ENCODE results near the gene PSMD7. TPM values are rescaled to one million over a fixed set of nuclear protein-coding genes. Genes with fewer than 3 reads are reported as not detected.

PSMD7 gene
- polyA plus RNA-seq, 1 donor = 80.9 TPM

DNA sequence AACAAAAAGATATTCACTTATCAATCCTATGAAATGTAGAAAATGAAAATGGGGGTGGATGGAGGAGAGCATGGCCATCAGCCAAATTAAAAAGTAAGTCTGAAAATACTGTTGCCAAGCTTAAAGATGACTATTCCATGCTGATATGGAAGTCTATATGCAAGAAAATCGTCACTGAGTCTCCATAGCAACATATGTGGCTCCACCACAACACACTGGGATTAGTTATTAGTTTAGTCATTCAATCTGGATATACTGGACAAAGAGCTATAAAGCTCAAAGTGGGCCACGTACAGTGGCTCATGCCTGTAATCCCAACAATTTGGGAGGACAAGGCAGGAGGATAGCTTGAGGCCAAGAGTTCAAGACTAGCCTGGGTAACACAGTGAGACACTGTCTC is 24.7 kb upstream of the PSMD7 start:
- WGBS (ENCODE audit: insufficient coverage, low lambda C conversion rate) = no CpG with 5 or more reads among the region's 2 CpGs
- DNase-seq = no peak

DNA sequence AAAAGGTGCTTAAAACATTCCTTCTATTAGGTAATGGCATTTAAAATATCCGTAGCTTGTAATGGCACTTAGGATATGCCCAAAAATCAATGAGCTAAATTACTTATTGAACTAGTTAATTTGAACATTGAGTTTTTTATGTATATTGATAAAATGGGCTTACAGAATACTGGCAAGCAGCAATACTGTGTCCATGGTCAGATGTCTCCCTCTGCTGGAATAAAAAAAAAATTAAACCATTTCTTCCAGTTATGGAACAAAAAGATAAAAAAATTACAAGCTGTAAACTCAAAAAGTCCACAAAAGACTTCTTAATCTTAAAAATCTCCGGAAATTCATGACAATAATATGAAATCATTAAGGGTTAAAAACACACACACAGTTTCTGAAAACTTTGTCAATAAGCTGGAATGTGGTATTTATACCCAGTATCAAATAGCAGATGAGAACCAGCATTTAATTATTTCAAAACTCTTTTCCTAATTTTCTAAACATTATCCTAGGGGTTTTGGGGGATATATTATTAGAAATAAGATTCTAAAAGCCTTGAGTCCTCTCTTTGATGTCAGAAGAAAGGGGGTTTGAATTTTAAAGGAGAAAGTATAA is 21.5 kb upstream of the PSMD7 start:
- DNase-seq = no peak
- no peaks in the 10 kb centered on the region for H3K4me1 ChIP-seq (ENCODE audit: control insufficient read depth, insufficient read depth, low read length)
- H3K27ac ChIP-seq (ENCODE audit: low read length) = no peak overlapping the region
- peaks cover 2% of the 10 kb centered on the region for H3K27me3 ChIP-seq (ENCODE audit: control insufficient read depth, insufficient read depth, low read length)
- no peaks in the 10 kb centered on the region for H3K36me3 ChIP-seq (ENCODE audit: control insufficient read depth, insufficient read depth, low read length)
- H3K4me3 ChIP-seq (ENCODE audit: low read length) = no peak overlapping the region
- 38% methylated on average over 1 of the region's 2 CpGs for WGBS (ENCODE audit: insufficient coverage, low lambda C conversion rate)
- no peaks in the 10 kb centered on the region for H3K9me3 ChIP-seq (ENCODE audit: control insufficient read depth, low read depth, low read length)

More for the DNA sequence above, 24.7 kb upstream of the PSMD7 start:
- Histone ChIP-seq H3K36me3 (ENCODE audit: control insufficient read depth, insufficient read depth, low read length) (no peaks in the 10 kb centered on the region), H3K4me3 (ENCODE audit: low read length) (no peak overlapping the region), H3K27me3 (ENCODE audit: control insufficient read depth, insufficient read depth, low read length) (peaks cover 2% of the 10 kb centered on the region), H3K9me3 (ENCODE audit: control insufficient read depth, low read depth, low read length) (no peaks in the 10 kb centered on the region), H3K4me1 (ENCODE audit: control insufficient read depth, insufficient read depth, low read length) (no peaks in the 10 kb centered on the region), H3K27ac (ENCODE audit: low read length) (no peak overlapping the region)

GRCh38 chr16:74275711-74276110 is 20.9 kb upstream of the PSMD7 start:
- WGBS (ENCODE audit: insufficient coverage, low lambda C conversion rate) = 81% methylated on average over 4 of the region's 7 CpGs
- H3K36me3 ChIP-seq (ENCODE audit: control insufficient read depth, insufficient read depth, low read length) = no peaks in the 10 kb centered on the region
- no peaks in the 10 kb centered on the region for H3K4me1 ChIP-seq (ENCODE audit: control insufficient read depth, insufficient read depth, low read length)
- peaks cover 2% of the 10 kb centered on the region for H3K27me3 ChIP-seq (ENCODE audit: control insufficient read depth, insufficient read depth, low read length)
- H3K4me3 ChIP-seq (ENCODE audit: low read length) = no peak overlapping the region
- no peak for DNase-seq
- H3K27ac ChIP-seq (ENCODE audit: low read length) = no peak overlapping the region
- no peaks in the 10 kb centered on the region for H3K9me3 ChIP-seq (ENCODE audit: control insufficient read depth, low read depth, low read length)

GRCh38 chr16:74277974-74278373 is 18.6 kb upstream of the PSMD7 start:
- H3K4me1 ChIP-seq (ENCODE audit: control insufficient read depth, insufficient read depth, low read length) = no peaks in the 10 kb centered on the region
- no CpG with 5 or more reads among the region's 2 CpGs for WGBS (ENCODE audit: insufficient coverage, low lambda C conversion rate)
- no peaks in the 10 kb centered on the region for H3K9me3 ChIP-seq (ENCODE audit: control insufficient read depth, low read depth, low read length)
- H3K36me3 ChIP-seq (ENCODE audit: control insufficient read depth, insufficient read depth, low read length) = no peaks in the 10 kb centered on the region
- H3K4me3 ChIP-seq (ENCODE audit: low read length) = no peak overlapping the region
- no peak for DNase-seq
- H3K27me3 ChIP-seq (ENCODE audit: control insufficient read depth, insufficient read depth, low read length) = peaks cover 2% of the 10 kb centered on the region
- H3K27ac ChIP-seq (ENCODE audit: low read length) = no peak overlapping the region

GRCh38 chr16:74279266-74279665 is 17.3 kb upstream of the PSMD7 start:
- DNase-seq = no peak
- no peaks in the 10 kb centered on the region for H3K9me3 ChIP-seq (ENCODE audit: control insufficient read depth, low read depth, low read length)
- peaks cover 2% of the 10 kb centered on the region for H3K27me3 ChIP-seq (ENCODE audit: control insufficient read depth, insufficient read depth, low read length)
- H3K36me3 ChIP-seq (ENCODE audit: control insufficient read depth, insufficient read depth, low read length) = no peaks in the 10 kb centered on the region
- H3K27ac ChIP-seq (ENCODE audit: low read length) = no peak overlapping the region
- no peak overlapping the region for H3K4me3 ChIP-seq (ENCODE audit: low read length)
- WGBS (ENCODE audit: insufficient coverage, low lambda C conversion rate) = 100% methylated on average over 1 of the region's 3 CpGs
- no peaks in the 10 kb centered on the region for H3K4me1 ChIP-seq (ENCODE audit: control insufficient read depth, insufficient read depth, low read length)

DNA sequence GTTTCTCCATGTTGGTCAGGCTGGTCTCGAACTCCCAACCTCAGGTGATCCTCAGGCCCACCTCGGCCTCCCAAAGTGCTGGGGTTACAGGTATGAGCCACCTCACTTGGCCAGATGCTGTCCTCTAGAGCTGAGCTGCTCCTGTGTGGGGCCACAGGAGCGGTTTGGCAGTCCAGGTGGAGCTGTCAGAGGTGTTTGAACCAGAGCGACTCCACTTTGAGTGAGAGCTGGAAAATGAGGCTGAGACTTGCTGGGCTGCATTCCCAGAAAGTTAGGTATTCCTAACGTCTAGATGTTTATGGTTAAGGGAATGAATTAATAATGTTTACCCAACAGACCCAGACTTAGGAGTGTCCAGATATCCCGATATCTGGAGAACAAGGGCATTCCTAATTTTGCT is 16.8 kb upstream of the PSMD7 start:
- no CpG with 5 or more reads among the region's 6 CpGs for WGBS (ENCODE audit: insufficient coverage, low lambda C conversion rate)
- Histone ChIP-seq H3K27me3 (ENCODE audit: control insufficient read depth, insufficient read depth, low read length) (peaks cover 2% of the 10 kb centered on the region), H3K27ac (ENCODE audit: low read length) (no peak overlapping the region), H3K36me3 (ENCODE audit: control insufficient read depth, insufficient read depth, low read length) (no peaks in the 10 kb centered on the region), H3K4me3 (ENCODE audit: low read length) (no peak overlapping the region), H3K9me3 (ENCODE audit: control insufficient read depth, low read depth, low read length) (no peaks in the 10 kb centered on the region), H3K4me1 (ENCODE audit: control insufficient read depth, insufficient read depth, low read length) (no peaks in the 10 kb centered on the region)
- no peak for DNase-seq

GRCh38 chr16:74280448-74280847 is 16.2 kb upstream of the PSMD7 start:
- no peak for DNase-seq
- H3K27me3 ChIP-seq (ENCODE audit: control insufficient read depth, insufficient read depth, low read length) = peaks cover 2% of the 10 kb centered on the region
- no peaks in the 10 kb centered on the region for H3K4me1 ChIP-seq (ENCODE audit: control insufficient read depth, insufficient read depth, low read length)
- no peak overlapping the region for H3K27ac ChIP-seq (ENCODE audit: low read length)
- H3K9me3 ChIP-seq (ENCODE audit: control insufficient read depth, low read depth, low read length) = no peaks in the 10 kb centered on the region
- no CpG with 5 or more reads among the region's 5 CpGs for WGBS (ENCODE audit: insufficient coverage, low lambda C conversion rate)
- H3K4me3 ChIP-seq (ENCODE audit: low read length) = no peak overlapping the region
- no peaks in the 10 kb centered on the region for H3K36me3 ChIP-seq (ENCODE audit: control insufficient read depth, insufficient read depth, low read length)

DNA sequence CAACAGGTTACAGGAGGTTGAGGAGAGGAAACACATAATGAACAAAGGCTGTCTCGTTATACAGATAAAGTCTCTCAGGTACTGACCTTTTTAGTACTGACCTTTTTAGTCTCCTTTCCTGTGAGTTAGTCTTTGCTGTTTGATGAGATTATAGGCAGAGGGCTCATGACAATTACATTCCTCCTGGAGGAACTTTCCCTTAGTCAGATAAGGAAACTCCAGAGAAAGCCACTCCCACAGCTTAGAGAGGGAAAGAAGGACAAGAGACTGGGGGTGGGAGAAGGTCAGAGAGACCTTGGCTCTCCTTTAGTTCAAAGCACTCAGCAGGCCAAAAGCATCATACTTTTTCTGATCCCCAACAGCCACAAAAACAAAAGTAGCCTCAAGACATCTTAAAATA is 15.3 kb upstream of the PSMD7 start:
- no CpG with 5 or more reads among the region's 1 CpG for WGBS (ENCODE audit: insufficient coverage, low lambda C conversion rate)
- H3K27ac ChIP-seq (ENCODE audit: low read length) = no peak overlapping the region
- no peak for DNase-seq
- H3K27me3 ChIP-seq (ENCODE audit: control insufficient read depth, insufficient read depth, low read length) = peaks cover 2% of the 10 kb centered on the region
- no peaks in the 10 kb centered on the region for H3K9me3 ChIP-seq (ENCODE audit: control insufficient read depth, low read depth, low read length)
- no peaks in the 10 kb centered on the region for H3K4me1 ChIP-seq (ENCODE audit: control insufficient read depth, insufficient read depth, low read length)
- no peak overlapping the region for H3K4me3 ChIP-seq (ENCODE audit: low read length)
- H3K36me3 ChIP-seq (ENCODE audit: control insufficient read depth, insufficient read depth, low read length) = no peaks in the 10 kb centered on the region

- DNase-seq = no peak
- Histone ChIP-seq H3K4me1 (ENCODE audit: control insufficient read depth, insufficient read depth, low read length) (no peaks in the 10 kb centered on the region), H3K36me3 (ENCODE audit: control insufficient read depth, insufficient read depth, low read length) (no peaks in the 10 kb centered on the region), H3K9me3 (ENCODE audit: control insufficient read depth, low read depth, low read length) (no peaks in the 10 kb centered on the region), H3K27ac (ENCODE audit: low read length) (no peak overlapping the region), H3K4me3 (ENCODE audit: low read length) (no peak overlapping the region), H3K27me3 (ENCODE audit: control insufficient read depth, insufficient read depth, low read length) (no peaks in the 10 kb centered on the region)
- 100% methylated on average over 1 of the region's 4 CpGs for WGBS (ENCODE audit: insufficient coverage, low lambda C conversion rate)
These were observed 12.9 kb upstream of the PSMD7 start for GRCh38 chr16:74283716-74284115.

- no peaks in the 10 kb centered on the region for H3K36me3 ChIP-seq (ENCODE audit: control insufficient read depth, insufficient read depth, low read length)
- no CpG with 5 or more reads among the region's 7 CpGs for WGBS (ENCODE audit: insufficient coverage, low lambda C conversion rate)
- H3K27me3 ChIP-seq (ENCODE audit: control insufficient read depth, insufficient read depth, low read length) = no peaks in the 10 kb centered on the region
- H3K4me1 ChIP-seq (ENCODE audit: control insufficient read depth, insufficient read depth, low read length) = no peaks in the 10 kb centered on the region
- H3K4me3 ChIP-seq (ENCODE audit: low read length) = no peak overlapping the region
- H3K27ac ChIP-seq (ENCODE audit: low read length) = no peak overlapping the region
- peaks cover 3% of the 10 kb centered on the region for H3K9me3 ChIP-seq (ENCODE audit: control insufficient read depth, low read depth, low read length)
- DNase-seq = no peak
These were observed 8.5 kb upstream of the PSMD7 start for GRCh38 chr16:74288065-74288464.

- Histone ChIP-seq H3K27me3 (ENCODE audit: control insufficient read depth, insufficient read depth, low read length) (no peaks in the 10 kb centered on the region), H3K36me3 (ENCODE audit: control insufficient read depth, insufficient read depth, low read length) (no peaks in the 10 kb centered on the region)
These were observed 6.3 kb upstream of the PSMD7 start for GRCh38 chr16:74290356-74290755.

More at GRCh38 chr16:74290356-74290755, 6.3 kb upstream of the PSMD7 start:
- DNase-seq = no peak
- no peak overlapping the region for H3K4me3 ChIP-seq (ENCODE audit: low read length)
- no peaks in the 10 kb centered on the region for H3K4me1 ChIP-seq (ENCODE audit: control insufficient read depth, insufficient read depth, low read length)
- no peak overlapping the region for H3K27ac ChIP-seq (ENCODE audit: low read length)
- peaks cover 3% of the 10 kb centered on the region for H3K9me3 ChIP-seq (ENCODE audit: control insufficient read depth, low read depth, low read length)
